ENCODE results near the gene CENPS. TPM values are rescaled to one million over a fixed set of nuclear protein-coding genes. Genes with fewer than 3 reads are reported as not detected.

CENPS gene
- total and polyA plus RNA-seq, 9 of the 15 experiments (the other 6 are each of a cell fraction or from before 2014, with no cell fraction given): 10.2 to 36.0 (median 26.0) TPM

GRCh38 chr1:10398734-10399443, 31.3 kb upstream of the CENPS start, which contains the start of gene PGD (continued):
- TF ChIP-seq SMAD2 (IDR thresholded peaks at IDR 0.05; ENCODE audit: low read depth, low read length): no peak
- no peak for TF ChIP-seq NR2C1 (IDR thresholded peaks at IDR 0.05)
- no peak for TF ChIP-seq NR2C1 (tag; IDR thresholded peaks at IDR 0.05)
- TF ChIP-seq ELF1 (tag; IDR thresholded peaks at IDR 0.05): no peak
- TF ChIP-seq PTRF (tag; IDR thresholded peaks at IDR 0.05): no peak
- no peak for TF ChIP-seq ZKSCAN3 (CRISPR knock-in tag; IDR thresholded peaks at IDR 0.05)
- no peak for TF ChIP-seq ETS2 (tag; IDR thresholded peaks at IDR 0.05; ENCODE audit: borderline replicate concordance, poor library complexity, severe bottlenecking)
- peak; percentile 41 for TF ChIP-seq CBFA2T3 (IDR thresholded peaks at IDR 0.05)
- peak; percentile 99 for TF ChIP-seq PKNOX1 (IDR thresholded peaks at IDR 0.05)
- TF ChIP-seq HOMEZ (CRISPR knock-in tag; IDR thresholded peaks at IDR 0.05): no peak
- TF ChIP-seq PREB (CRISPR knock-in tag; IDR thresholded peaks at IDR 0.05): no peak
- peak; percentile 77 for TF ChIP-seq NFIC (IDR thresholded peaks at IDR 0.05)
- TF ChIP-seq ZNF57 (CRISPR knock-in tag; IDR thresholded peaks at IDR 0.05): no peak
- no peak for TF ChIP-seq RBM17 (IDR thresholded peaks at IDR 0.05; ENCODE audit: borderline replicate concordance, low read depth, low read length)
- TF ChIP-seq RBM15 (IDR thresholded peaks at IDR 0.05; ENCODE audit: insufficient read depth, low read length): no peak
- 0 out of 4 replicates have a peak, but pooled peaks of 1 of the 2 experiments have one; percentile 8 for TF ChIP-seq TBL1XR1 (IDR thresholded peaks at IDR 0.05; ENCODE audit: low read length in 2 of 2)

Measured in K562 (cell line).